ENCODE measurements around the gene IL17RC.
A peak's percentile ranks its signal among the peaks of the same experiment; 100 is the strongest.
"Not testable (repeated sequence)": the region's sequence is repeated elsewhere in the genome, so short reads cannot be mapped to it uniquely, and the experiment has no call there.

The IL17RC gene

GRCh38 chr3:9916734-9917680, at the start of gene IL17RC:
Gene IL17RC (plus strand): TSS chr3:9917098. CDS start chr3:9917316, 218 bp downstream.
- peak; percentile 96 for DNase-seq (ENCODE audit: low spot score)

- no peak for DNase-seq (ENCODE audit: low spot score)
Measured at GRCh38 chr3:9867106-9867505, 49.8 kb upstream of the IL17RC start.

GRCh38 chr3:9869955-9870354, 46.9 kb upstream of the IL17RC start:
- no peak for DNase-seq (ENCODE audit: low spot score)

- no peak for DNase-seq (ENCODE audit: low spot score)
Measured at GRCh38 chr3:9870978-9871377, 45.9 kb upstream of the IL17RC start.

- not testable (repeated sequence) for DNase-seq (ENCODE audit: low spot score)
Measured at GRCh38 chr3:9872067-9872466, 44.8 kb upstream of the IL17RC start.

- no peak for DNase-seq (ENCODE audit: low spot score)
Measured at GRCh38 chr3:9875448-9875847, 41.5 kb upstream of the IL17RC start.

GRCh38 chr3:9876255-9876654, 40.6 kb upstream of the IL17RC start:
- DNase-seq (ENCODE audit: low spot score), result not testable (repeated sequence)

GRCh38 chr3:9876991-9877390, 39.9 kb upstream of the IL17RC start:
- no peak for DNase-seq (ENCODE audit: low spot score)

GRCh38 chr3:9878700-9879099, 38.2 kb upstream of the IL17RC start:
- DNase-seq (ENCODE audit: low spot score), result no peak

- no peak for DNase-seq (ENCODE audit: low spot score)
Measured at GRCh38 chr3:9879830-9880549, 36.9 kb upstream of the IL17RC start, which contains the start of gene CIDEC. Gene CIDEC (minus strand): TSS chr3:9880253. CDS start chr3:9878486, 1,767 bp downstream.

- DNase-seq (ENCODE audit: low spot score), result no peak
Measured at GRCh38 chr3:9881441-9881840, 35.5 kb upstream of the IL17RC start.

- DNase-seq (ENCODE audit: low spot score), result no peak
Measured at GRCh38 chr3:9883706-9884554, 33.0 kb upstream of the IL17RC start.

GRCh38 chr3:9884555-9885165, 32.2 kb upstream of the IL17RC start:
- peak; percentile 84 for DNase-seq (ENCODE audit: low spot score)

- no peak for DNase-seq (ENCODE audit: low spot score)
Measured at GRCh38 chr3:9886328-9886727, 30.6 kb upstream of the IL17RC start.

- no peak for DNase-seq (ENCODE audit: low spot score)
Measured at GRCh38 chr3:9887480-9887879, 29.4 kb upstream of the IL17RC start.

GRCh38 chr3:9888540-9888939, 28.4 kb upstream of the IL17RC start:
- DNase-seq (ENCODE audit: low spot score), result no peak

- DNase-seq (ENCODE audit: low spot score), result no peak
Measured at GRCh38 chr3:9889405-9889804, 27.5 kb upstream of the IL17RC start.

GRCh38 chr3:9890249-9891071, 26.4 kb upstream of the IL17RC start, which contains the start of gene JAGN1:
Gene JAGN1 (plus strand): TSS chr3:9890610. CDS start chr3:9890723, 113 bp downstream.
- DNase-seq (ENCODE audit: low spot score), result peak; percentile 86

- DNase-seq (ENCODE audit: low spot score), result no peak
Measured at GRCh38 chr3:9891072-9891622, 25.8 kb upstream of the IL17RC start.

- DNase-seq (ENCODE audit: low spot score), result no peak
Measured at GRCh38 chr3:9893739-9894138, 23.2 kb upstream of the IL17RC start.
